ENCODE data around the gene TRIM61. TPM values are rescaled to one million over a fixed set of nuclear protein-coding genes. Genes with fewer than 3 reads are reported as not detected.
"Not testable (repeated sequence)": the region's sequence is repeated elsewhere in the genome, so short reads cannot be mapped to it uniquely, and the experiment has no call there.

TRIM61 gene
- total and polyA plus RNA-seq, 9 of the 15 experiments (the other 6 are each of a cell fraction or from before 2014, with no cell fraction given) = 0.07 to 0.92 (median 0.42) TPM

- 0 out of 2 replicates have a peak, but pooled peaks have one; percentile 24 for TF ChIP-seq CBX1 (IDR thresholded peaks at IDR 0.05; ENCODE audit: low read depth)
- TF ChIP-seq, protein P1, sequence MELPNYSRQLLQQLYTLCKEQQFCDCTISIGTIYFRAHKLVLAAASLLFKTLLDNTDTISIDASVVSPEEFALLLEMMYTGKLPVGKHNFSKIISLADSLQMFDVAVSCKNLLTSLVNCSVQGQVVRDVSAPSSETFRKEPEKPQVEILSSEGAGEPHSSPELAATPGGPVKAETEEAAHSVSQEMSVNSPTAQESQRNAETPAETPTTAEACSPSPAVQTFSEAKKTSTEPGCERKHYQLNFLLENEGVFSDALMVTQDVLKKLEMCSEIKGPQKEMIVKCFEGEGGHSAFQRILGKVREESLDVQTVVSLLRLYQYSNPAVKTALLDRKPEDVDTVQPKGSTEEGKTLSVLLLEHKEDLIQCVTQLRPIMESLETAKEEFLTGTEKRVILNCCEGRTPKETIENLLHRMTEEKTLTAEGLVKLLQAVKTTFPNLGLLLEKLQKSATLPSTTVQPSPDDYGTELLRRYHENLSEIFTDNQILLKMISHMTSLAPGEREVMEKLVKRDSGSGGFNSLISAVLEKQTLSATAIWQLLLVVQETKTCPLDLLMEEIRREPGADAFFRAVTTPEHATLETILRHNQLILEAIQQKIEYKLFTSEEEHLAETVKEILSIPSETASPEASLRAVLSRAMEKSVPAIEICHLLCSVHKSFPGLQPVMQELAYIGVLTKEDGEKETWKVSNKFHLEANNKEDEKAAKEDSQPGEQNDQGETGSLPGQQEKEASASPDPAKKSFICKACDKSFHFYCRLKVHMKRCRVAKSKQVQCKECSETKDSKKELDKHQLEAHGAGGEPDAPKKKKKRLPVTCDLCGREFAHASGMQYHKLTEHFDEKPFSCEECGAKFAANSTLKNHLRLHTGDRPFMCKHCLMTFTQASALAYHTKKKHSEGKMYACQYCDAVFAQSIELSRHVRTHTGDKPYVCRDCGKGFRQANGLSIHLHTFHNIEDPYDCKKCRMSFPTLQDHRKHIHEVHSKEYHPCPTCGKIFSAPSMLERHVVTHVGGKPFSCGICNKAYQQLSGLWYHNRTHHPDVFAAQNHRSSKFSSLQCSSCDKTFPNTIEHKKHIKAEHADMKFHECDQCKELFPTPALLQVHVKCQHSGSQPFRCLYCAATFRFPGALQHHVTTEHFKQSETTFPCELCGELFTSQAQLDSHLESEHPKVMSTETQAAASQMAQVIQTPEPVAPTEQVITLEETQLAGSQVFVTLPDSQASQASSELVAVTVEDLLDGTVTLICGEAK (IDR thresholded peaks at IDR 0.05) = 0 out of 2 replicates have a peak, but pooled peaks have one; percentile 30
- TF ChIP-seq, protein P1 (CRISPR knock-in tag; IDR thresholded peaks at IDR 0.05) = no peak
- no peak for TF ChIP-seq SPI1 (IDR thresholded peaks at IDR 0.05; ENCODE audit: borderline replicate concordance, low read depth, low read length)
- TF ChIP-seq GABPA (tag; conservative IDR thresholded peaks at IDR 0.05; ENCODE audit: low read depth) = peak; percentile 71
- peak; percentile 39; the same call in 1 of the 2 replicates for TF ChIP-seq RBFOX2 (IDR thresholded peaks at IDR 0.05; ENCODE audit: low read depth, low read length)
- TF ChIP-seq ELF1 (tag; IDR thresholded peaks at IDR 0.05) = 0 out of 2 replicates have a peak, but pooled peaks have one; percentile 22
These were observed at the start of gene TRIM61 (continued) for GRCh38 chr4:164977243-164978164.

GRCh38 chr4:165025782-165026181, 48.3 kb upstream of the TRIM61 start:
- H3K9me1 ChIP-seq (ENCODE audit: control insufficient read depth, insufficient read depth, low read length); POLR2A ChIA-PET: not testable (repeated sequence)
- 0% methylated on average over 5 of the region's 8 CpGs for whole genome bisulfite sequencing (ENCODE audit: insufficient coverage, low coverage, missing lambda C conversion rate)

More at GRCh38 chr4:165025782-165026181, 48.3 kb upstream of the TRIM61 start:
- H3K27ac ChIP-seq (ENCODE audit: extremely low read depth, low read depth, low read length); in situ Hi-C loops (cut with MboI); H3K36me3 ChIP-seq (ENCODE audit: control insufficient read depth, insufficient read depth, low read length); FAIRE-seq; H4K20me1 ChIP-seq (replicated peaks; ENCODE audit: control insufficient read depth, insufficient read depth, low read length); H3K4me1 ChIP-seq (replicated peaks in 1 of 2; ENCODE audit: control insufficient read depth in 2 of 2, insufficient read depth in 2 of 2, low read length in 2 of 2); DNase-seq (ENCODE audit: extremely low read depth in 1 of 4, low spot score in 3 of 4); CTCF ChIA-PET (ENCODE audit: low intra/inter-chr PET ratio); H3K4me2 ChIP-seq (ENCODE audit: insufficient read depth, low read length); H3K79me2 ChIP-seq (ENCODE audit: control insufficient read depth, insufficient read depth, low read length); ATAC-seq; H2AFZ ChIP-seq (ENCODE audit: low read depth, low read length); H3K9me3 ChIP-seq (replicated peaks; ENCODE audit: control insufficient read depth, insufficient read depth, low read depth, low read length); BruUV-seq (replicated peaks); intact Hi-C loops (cut with micrococcal nuclease); H3K9ac ChIP-seq (ENCODE audit: insufficient read depth in 1 of 2, low read depth in 2 of 2, low read length in 2 of 2); H3K4me3 ChIP-seq: not testable (repeated sequence)
- H3K27me3 ChIP-seq (ENCODE audit: control insufficient read depth in 2 of 2, insufficient read depth in 2 of 2, low read length in 2 of 2) = peaks cover 16 to 39% of the 10 kb centered on the region in 2 experiments

Data from K562 (cell line).